ENCODE measurements around the gene PCDHGC3.

The PCDHGC3 gene

DNA sequence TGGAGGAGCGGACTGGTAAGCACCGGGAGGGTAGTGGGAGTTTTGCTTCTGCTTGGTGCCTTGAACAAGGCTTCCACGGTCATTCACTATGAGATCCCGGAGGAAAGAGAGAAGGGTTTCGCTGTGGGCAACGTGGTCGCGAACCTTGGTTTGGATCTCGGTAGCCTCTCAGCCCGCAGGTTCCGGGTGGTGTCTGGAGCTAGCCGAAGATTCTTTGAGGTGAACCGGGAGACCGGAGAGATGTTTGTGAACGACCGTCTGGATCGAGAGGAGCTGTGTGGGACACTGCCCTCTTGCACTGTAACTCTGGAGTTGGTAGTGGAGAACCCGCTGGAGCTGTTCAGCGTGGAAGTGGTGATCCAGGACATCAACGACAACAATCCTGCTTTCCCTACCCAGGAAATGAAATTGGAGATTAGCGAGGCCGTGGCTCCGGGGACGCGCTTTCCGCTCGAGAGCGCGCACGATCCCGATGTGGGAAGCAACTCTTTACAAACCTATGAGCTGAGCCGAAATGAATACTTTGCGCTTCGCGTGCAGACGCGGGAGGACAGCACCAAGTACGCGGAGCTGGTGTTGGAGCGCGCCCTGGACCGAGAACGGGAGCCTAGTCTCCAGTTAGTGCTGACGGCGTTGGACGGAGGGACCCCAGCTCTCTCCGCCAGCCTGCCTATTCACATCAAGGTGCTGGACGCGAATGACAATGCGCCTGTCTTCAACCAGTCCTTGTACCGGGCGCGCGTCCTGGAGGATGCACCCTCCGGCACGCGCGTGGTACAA lies 556 bp downstream of the PCDHGC3 start:
- Histone ChIP-seq H3K4me3 (ENCODE audit: control insufficient read depth in 1 of 7, extremely low read depth in 1 of 7, insufficient read depth in 4 of 7, low read depth in 2 of 7, low read length in 6 of 7) (peak overlapping the region; percentile 40 to 87 (median 69)), H3K4me1 (ENCODE audit: control extremely low read depth in 1 of 4, control insufficient read depth in 4 of 4, insufficient read depth in 4 of 4, low read length in 3 of 4) (peaks cover 11 to 23% (median 16%) of the 10 kb centered on the region in 4 experiments), H3K36me3 (ENCODE audit: control insufficient read depth in 4 of 4, insufficient read depth in 4 of 4, low read length in 3 of 4) (no peaks in the 10 kb centered on the region), H3K9me3 (ENCODE audit: control extremely low read depth in 1 of 5, control insufficient read depth in 4 of 5, insufficient read depth in 2 of 5, low read depth in 1 of 5, low read length in 4 of 5) (no peaks in the 10 kb centered on the region), H3K27me3 (replicated peaks in 2 of 5; ENCODE audit: control insufficient read depth in 4 of 5, insufficient read depth in 5 of 5, low read length in 4 of 5) (peaks cover 18 to 62% (median 30%) of the 10 kb centered on the region in 5 experiments), H3K27ac (ENCODE audit: insufficient read depth in 1 of 2, low read depth in 1 of 2, low read length in 2 of 2, poor library complexity in 1 of 2, severe bottlenecking in 2 of 2) (no peak overlapping the region)
- DNase-seq, result peak in 2 of 3 donors; percentile 54 to 64
- CTCF ChIA-PET, result interaction anchor here (0.8 to 2.1 kb wide), 13 partner anchors 9 to 81 kb away, joined by 3 to 11 read pairs (median 4); partner anchors contain the start of genes PCDHGA10, PCDHGA12, PCDHGC4 and PCDHGC5
- WGBS (ENCODE audit: insufficient coverage), result 2% methylated on average over 57 of the region's 58 CpGs
- POLR2A ChIA-PET, result no interaction called here

DNA sequence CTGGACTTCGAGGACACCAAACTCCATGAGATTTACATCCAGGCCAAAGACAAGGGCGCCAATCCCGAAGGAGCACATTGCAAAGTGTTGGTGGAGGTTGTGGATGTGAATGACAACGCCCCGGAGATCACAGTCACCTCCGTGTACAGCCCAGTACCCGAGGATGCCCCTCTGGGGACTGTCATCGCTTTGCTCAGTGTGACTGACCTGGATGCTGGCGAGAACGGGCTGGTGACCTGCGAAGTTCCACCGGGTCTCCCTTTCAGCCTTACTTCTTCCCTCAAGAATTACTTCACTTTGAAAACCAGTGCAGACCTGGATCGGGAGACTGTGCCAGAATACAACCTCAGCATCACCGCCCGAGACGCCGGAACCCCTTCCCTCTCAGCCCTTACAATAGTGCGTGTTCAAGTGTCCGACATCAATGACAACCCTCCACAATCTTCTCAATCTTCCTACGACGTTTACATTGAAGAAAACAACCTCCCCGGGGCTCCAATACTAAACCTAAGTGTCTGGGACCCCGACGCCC lies 1.3 kb downstream of the PCDHGC3 start:
- Histone ChIP-seq H3K4me1 (ENCODE audit: control extremely low read depth in 1 of 4, control insufficient read depth in 4 of 4, insufficient read depth in 4 of 4, low read length in 3 of 4) (peaks cover 11 to 23% (median 16%) of the 10 kb centered on the region in 4 experiments), H3K27me3 (replicated peaks in 2 of 5; ENCODE audit: control insufficient read depth in 4 of 5, insufficient read depth in 5 of 5, low read length in 4 of 5) (peaks cover 18 to 70% (median 30%) of the 10 kb centered on the region in 5 experiments), H3K27ac (ENCODE audit: insufficient read depth in 1 of 2, low read depth in 1 of 2, low read length in 2 of 2, poor library complexity in 1 of 2, severe bottlenecking in 2 of 2) (no peak overlapping the region), H3K4me3 (ENCODE audit: control insufficient read depth in 1 of 7, extremely low read depth in 1 of 7, insufficient read depth in 4 of 7, low read depth in 2 of 7, low read length in 6 of 7) (peak overlapping the region in 4 of 7 experiments; percentile 62 to 87 (median 74)), H3K9me3 (ENCODE audit: control extremely low read depth in 1 of 5, control insufficient read depth in 4 of 5, insufficient read depth in 2 of 5, low read depth in 1 of 5, low read length in 4 of 5) (no peaks in the 10 kb centered on the region), H3K36me3 (ENCODE audit: control insufficient read depth in 4 of 4, insufficient read depth in 4 of 4, low read length in 3 of 4) (no peaks in the 10 kb centered on the region)
- POLR2A ChIA-PET, result no interaction called here
- 21% methylated on average over 23 of the region's 24 CpGs for WGBS (ENCODE audit: insufficient coverage)
- DNase-seq, result no peak
- CTCF ChIA-PET, result interaction anchor here (0.7 to 2.1 kb wide), 10 partner anchors 17 to 81 kb away, joined by 3 to 10 read pairs (median 4); partner anchors contain the start of gene PCDHGA10

DNA sequence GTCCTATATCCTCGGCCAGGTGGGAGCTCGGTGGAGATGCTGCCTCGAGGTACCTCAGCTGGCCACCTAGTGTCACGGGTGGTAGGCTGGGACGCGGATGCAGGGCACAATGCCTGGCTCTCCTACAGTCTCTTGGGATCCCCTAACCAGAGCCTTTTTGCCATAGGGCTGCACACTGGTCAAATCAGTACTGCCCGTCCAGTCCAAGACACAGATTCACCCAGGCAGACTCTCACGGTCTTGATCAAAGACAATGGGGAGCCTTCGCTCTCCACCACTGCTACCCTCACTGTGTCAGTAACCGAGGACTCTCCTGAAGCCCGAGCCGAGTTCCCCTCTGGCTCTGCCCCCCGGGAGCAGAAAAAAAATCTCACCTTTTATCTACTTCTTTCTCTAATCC lies 2.0 kb downstream of the PCDHGC3 start:
- CTCF ChIA-PET, result interaction anchor here (0.7 to 1.8 kb wide), 5 partner anchors 9 to 65 kb away, joined by 3 to 5 read pairs (median 3); partner anchors contain the start of gene PCDHGA10
- 39% methylated on average over 13 of the region's 13 CpGs for WGBS (ENCODE audit: insufficient coverage)
- no peak for DNase-seq
- H3K27me3 ChIP-seq (replicated peaks in 2 of 5; ENCODE audit: control insufficient read depth in 4 of 5, insufficient read depth in 5 of 5, low read length in 4 of 5), result peaks cover 18 to 75% (median 30%) of the 10 kb centered on the region in 5 experiments
- no peaks in the 10 kb centered on the region for H3K9me3 ChIP-seq (ENCODE audit: control extremely low read depth in 1 of 5, control insufficient read depth in 4 of 5, insufficient read depth in 2 of 5, low read depth in 1 of 5, low read length in 4 of 5)
- H3K4me3 ChIP-seq (ENCODE audit: control insufficient read depth in 1 of 7, extremely low read depth in 1 of 7, insufficient read depth in 4 of 7, low read depth in 2 of 7, low read length in 6 of 7), result no peak overlapping the region
- POLR2A ChIA-PET, result no interaction called here
- H3K4me1 ChIP-seq (ENCODE audit: control extremely low read depth in 1 of 4, control insufficient read depth in 4 of 4, insufficient read depth in 4 of 4, low read length in 3 of 4), result peaks cover 11 to 23% (median 16%) of the 10 kb centered on the region in 4 experiments
- H3K27ac ChIP-seq (ENCODE audit: insufficient read depth in 1 of 2, low read depth in 1 of 2, low read length in 2 of 2, poor library complexity in 1 of 2, severe bottlenecking in 2 of 2), result no peak overlapping the region
- H3K36me3 ChIP-seq (ENCODE audit: control insufficient read depth in 4 of 4, insufficient read depth in 4 of 4, low read length in 3 of 4), result no peaks in the 10 kb centered on the region

DNA sequence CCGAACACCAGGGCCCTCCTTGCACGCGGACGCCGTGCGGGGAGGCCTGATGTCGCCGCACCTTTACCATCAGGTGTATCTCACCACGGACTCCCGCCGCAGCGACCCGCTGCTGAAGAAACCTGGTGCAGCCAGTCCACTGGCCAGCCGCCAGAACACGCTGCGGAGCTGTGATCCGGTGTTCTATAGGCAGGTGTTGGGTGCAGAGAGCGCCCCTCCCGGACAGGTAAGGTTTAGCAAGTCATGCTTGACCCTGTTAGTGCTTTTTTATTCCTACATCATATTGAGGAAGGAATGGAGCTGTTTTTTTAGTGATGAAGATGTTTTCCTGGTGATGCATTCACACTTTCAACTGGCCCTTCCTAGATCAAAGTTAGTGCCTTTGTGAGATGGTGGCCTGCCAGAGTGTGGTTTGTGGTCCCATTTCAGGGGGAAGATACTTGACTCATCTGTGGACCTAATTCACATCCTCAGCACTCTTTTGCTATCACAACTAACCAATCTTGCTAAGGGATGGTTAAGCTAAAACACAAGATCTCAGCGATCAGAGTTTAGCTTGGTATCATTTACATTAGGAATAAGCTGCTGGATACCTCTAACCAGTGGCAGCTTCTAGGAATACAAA lies 2.7 kb downstream of the PCDHGC3 start:
- Histone ChIP-seq H3K4me3 (ENCODE audit: control insufficient read depth in 1 of 7, extremely low read depth in 1 of 7, insufficient read depth in 4 of 7, low read depth in 2 of 7, low read length in 6 of 7) (no peak overlapping the region), H3K36me3 (ENCODE audit: control insufficient read depth in 4 of 4, insufficient read depth in 4 of 4, low read length in 3 of 4) (no peaks in the 10 kb centered on the region), H3K27ac (ENCODE audit: insufficient read depth in 1 of 2, low read depth in 1 of 2, low read length in 2 of 2, poor library complexity in 1 of 2, severe bottlenecking in 2 of 2) (no peak overlapping the region), H3K9me3 (ENCODE audit: control extremely low read depth in 1 of 5, control insufficient read depth in 4 of 5, insufficient read depth in 2 of 5, low read depth in 1 of 5, low read length in 4 of 5) (no peaks in the 10 kb centered on the region), H3K4me1 (ENCODE audit: control extremely low read depth in 1 of 4, control insufficient read depth in 4 of 4, insufficient read depth in 4 of 4, low read length in 3 of 4) (peaks cover 11 to 23% (median 16%) of the 10 kb centered on the region in 4 experiments), H3K27me3 (replicated peaks in 2 of 5; ENCODE audit: control insufficient read depth in 4 of 5, insufficient read depth in 5 of 5, low read length in 4 of 5) (peaks cover 18 to 81% (median 36%) of the 10 kb centered on the region in 5 experiments)
- POLR2A ChIA-PET, result no interaction called here
- CTCF ChIA-PET, result interaction anchor here (0.9 to 1.8 kb wide), 5 partner anchors 9 to 48 kb away, joined by 3 to 5 read pairs (median 3); partner anchors contain the start of gene PCDHGA12
- DNase-seq, result no peak
- WGBS (ENCODE audit: insufficient coverage), result 38% methylated on average over 12 of the region's 20 CpGs

- Histone ChIP-seq H3K27me3 (replicated peaks in 2 of 5; ENCODE audit: control insufficient read depth in 4 of 5, insufficient read depth in 5 of 5, low read length in 4 of 5) (peaks cover 16 to 94% (median 43%) of the 10 kb centered on the region in 5 experiments), H3K4me1 (ENCODE audit: control extremely low read depth in 1 of 4, control insufficient read depth in 4 of 4, insufficient read depth in 4 of 4, low read length in 3 of 4) (peaks cover 11 to 30% (median 18%) of the 10 kb centered on the region in 4 experiments), H3K4me3 (ENCODE audit: control insufficient read depth in 1 of 7, extremely low read depth in 1 of 7, insufficient read depth in 4 of 7, low read depth in 2 of 7, low read length in 6 of 7) (no peak overlapping the region), H3K36me3 (ENCODE audit: control insufficient read depth in 4 of 4, insufficient read depth in 4 of 4, low read length in 3 of 4) (no peaks in the 10 kb centered on the region), H3K9me3 (ENCODE audit: control extremely low read depth in 1 of 5, control insufficient read depth in 4 of 5, insufficient read depth in 2 of 5, low read depth in 1 of 5, low read length in 4 of 5) (no peaks in the 10 kb centered on the region), H3K27ac (ENCODE audit: insufficient read depth in 1 of 2, low read depth in 1 of 2, low read length in 2 of 2, poor library complexity in 1 of 2, severe bottlenecking in 2 of 2) (no peak overlapping the region)
- no peak for DNase-seq
- ChIA-PET POLR2A (no interaction called here), CTCF (interaction anchor here (1.3 to 1.8 kb wide), 2 partner anchors 10 to 84 kb away, joined by 3 to 4 read pairs; no protein-coding TSS in a partner anchor)
These were observed 4.0 kb downstream of the PCDHGC3 start for GRCh38 chr5:141479776-141480175.

DNA sequence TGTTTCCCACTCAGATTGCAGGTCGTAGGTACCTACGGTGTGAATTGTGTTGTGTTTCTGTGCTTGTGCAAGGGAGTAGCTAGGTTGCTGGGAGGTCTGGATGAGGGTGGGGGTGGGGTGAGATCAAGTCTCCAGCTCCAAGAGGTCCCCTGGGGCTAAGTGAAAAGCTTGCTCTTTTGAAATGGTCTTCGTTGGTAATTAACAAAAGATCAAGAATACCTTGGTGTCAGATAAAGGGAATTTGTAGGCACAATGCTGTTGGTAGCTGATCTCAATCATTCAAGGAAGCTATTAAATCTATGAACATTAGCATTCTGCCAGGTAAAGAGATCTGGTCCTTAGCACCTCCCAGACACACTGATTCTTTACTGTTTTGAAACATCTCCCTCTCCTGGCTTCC lies 8.1 kb downstream of the PCDHGC3 start:
- H3K4me1 ChIP-seq (ENCODE audit: control extremely low read depth in 1 of 4, control insufficient read depth in 4 of 4, insufficient read depth in 4 of 4, low read length in 3 of 4), result peaks cover 0 to 14% (median 5%) of the 10 kb centered on the region in 4 experiments
- 26% methylated on average over 2 of the region's 3 CpGs for WGBS (ENCODE audit: insufficient coverage)
- peaks cover 0 to 4% (median 3%) of the 10 kb centered on the region in 5 experiments for H3K9me3 ChIP-seq (ENCODE audit: control extremely low read depth in 1 of 5, control insufficient read depth in 4 of 5, insufficient read depth in 2 of 5, low read depth in 1 of 5, low read length in 4 of 5)
- ChIA-PET CTCF (interaction anchor here (0.8 to 3.3 kb wide), 6 partner anchors 10 to 70 kb away, joined by 3 to 14 read pairs (median 3); partner anchors contain the start of gene PCDHGA12), POLR2A (no interaction called here)
- DNase-seq, result no peak
- H3K4me3 ChIP-seq (ENCODE audit: control insufficient read depth in 1 of 7, extremely low read depth in 1 of 7, insufficient read depth in 4 of 7, low read depth in 2 of 7, low read length in 6 of 7), result no peak overlapping the region
- peaks cover 7 to 91% (median 31%) of the 10 kb centered on the region in 5 experiments for H3K27me3 ChIP-seq (replicated peaks in 2 of 5; ENCODE audit: control insufficient read depth in 4 of 5, insufficient read depth in 5 of 5, low read length in 4 of 5)
- H3K36me3 ChIP-seq (ENCODE audit: control insufficient read depth in 4 of 4, insufficient read depth in 4 of 4, low read length in 3 of 4), result no peaks in the 10 kb centered on the region
- H3K27ac ChIP-seq (ENCODE audit: insufficient read depth in 1 of 2, low read depth in 1 of 2, low read length in 2 of 2, poor library complexity in 1 of 2, severe bottlenecking in 2 of 2), result no peak overlapping the region

All from common myeloid progenitor, CD34-positive (primary cell).